ENCODE results near the gene KIFAP3.

The KIFAP3 gene

DNA sequence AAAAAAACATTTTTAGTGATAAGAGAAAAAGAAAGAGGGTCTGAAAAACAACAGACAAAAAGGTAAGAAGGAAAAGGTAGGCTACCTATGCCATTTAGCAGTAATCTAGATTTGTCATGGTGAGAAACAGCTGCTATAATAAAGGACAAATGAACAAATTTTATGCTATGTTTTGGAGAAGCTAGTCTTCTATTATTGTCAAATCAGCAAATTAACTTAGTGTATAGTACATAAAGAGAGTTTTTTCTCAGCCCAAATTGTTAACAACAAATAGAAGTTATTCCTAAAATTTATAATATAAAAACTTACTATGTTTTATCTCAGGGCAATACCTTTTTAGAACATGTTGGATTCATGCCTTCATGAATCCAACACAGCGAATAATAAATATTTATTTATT is 88.7 kb downstream of the KIFAP3 start:
- no peak for DNase-seq (ENCODE audit: low read depth, low spot score)

DNA sequence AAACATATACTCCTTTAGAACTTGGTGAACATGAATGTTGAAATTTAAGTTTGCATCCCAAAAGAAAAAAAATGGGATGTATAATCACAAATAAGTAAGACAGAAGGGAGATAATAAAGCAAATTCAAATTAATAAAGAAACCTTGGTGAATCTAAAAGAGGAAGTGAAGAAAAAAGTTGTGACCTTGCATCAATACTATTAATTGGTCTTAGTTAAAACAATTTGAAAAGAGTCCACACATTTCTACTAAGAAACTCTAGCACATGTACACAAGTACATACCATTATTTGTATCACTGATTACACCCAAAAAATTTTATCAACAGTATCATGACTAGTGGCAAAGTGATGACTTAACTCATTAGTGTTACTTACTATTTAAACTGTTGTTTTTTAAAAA is 100.4 kb downstream of the KIFAP3 start:
- DNase-seq (ENCODE audit: low read depth, low spot score), result no peak

DNA sequence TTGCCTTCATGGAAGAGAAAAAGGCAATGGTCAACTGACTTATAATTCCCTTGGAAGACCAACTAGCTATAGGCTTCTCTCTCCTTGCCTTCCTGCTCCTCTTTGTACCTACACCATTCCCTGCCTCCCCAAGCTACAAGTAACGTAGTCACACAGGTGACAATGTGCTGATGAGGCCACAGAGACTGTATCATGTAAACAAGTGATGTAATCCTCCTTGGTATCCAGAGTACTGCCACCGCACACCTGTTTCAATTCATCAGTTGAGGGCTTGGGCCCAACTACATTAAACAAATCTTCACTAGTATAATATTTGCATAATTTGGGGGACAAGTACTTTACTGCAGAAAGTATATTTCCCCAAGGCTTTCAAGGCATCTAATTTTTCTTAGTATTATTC is 104.4 kb downstream of the KIFAP3 start:
- DNase-seq (ENCODE audit: low read depth, low spot score), result no peak

DNA sequence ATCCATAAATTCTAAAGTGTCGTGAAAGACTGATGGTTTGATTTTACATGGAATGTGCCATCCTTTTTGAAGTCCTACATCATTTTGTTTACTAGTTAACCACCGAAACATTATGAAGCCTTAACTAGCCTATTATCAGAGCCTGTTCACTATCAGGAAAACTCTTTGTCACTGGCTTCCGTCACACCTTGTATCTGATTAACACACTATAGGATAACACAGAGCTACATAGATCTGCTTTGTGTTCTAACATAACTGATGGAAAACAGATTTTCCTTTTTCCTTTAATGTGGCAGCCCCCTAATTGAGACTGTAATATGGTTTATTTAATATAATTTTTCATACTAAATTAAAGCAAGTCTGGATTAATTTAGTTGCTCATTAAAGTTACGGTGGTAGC is 106.3 kb downstream of the KIFAP3 start:
- DNase-seq (ENCODE audit: low read depth, low spot score), result no peak

DNA sequence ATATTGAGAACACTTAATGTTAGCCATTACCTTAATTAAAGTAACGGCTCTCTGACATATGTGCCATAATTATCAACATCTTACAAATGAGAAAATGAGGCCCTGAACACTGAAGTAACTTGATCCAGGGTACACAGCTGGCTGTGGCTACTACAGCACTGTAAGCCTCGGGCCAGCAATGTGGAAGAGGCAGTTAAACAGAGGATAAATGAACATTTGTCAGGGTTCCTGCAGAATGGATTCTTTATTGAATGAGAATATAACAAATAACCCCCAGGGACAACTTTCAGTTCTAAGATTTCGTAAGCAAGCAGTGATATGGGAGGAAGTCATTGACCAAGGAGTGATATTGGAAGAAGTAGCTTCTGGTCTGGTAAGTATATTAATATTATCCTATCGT is 110.3 kb downstream of the KIFAP3 start:
- no peak for DNase-seq (ENCODE audit: low read depth, low spot score)

DNA sequence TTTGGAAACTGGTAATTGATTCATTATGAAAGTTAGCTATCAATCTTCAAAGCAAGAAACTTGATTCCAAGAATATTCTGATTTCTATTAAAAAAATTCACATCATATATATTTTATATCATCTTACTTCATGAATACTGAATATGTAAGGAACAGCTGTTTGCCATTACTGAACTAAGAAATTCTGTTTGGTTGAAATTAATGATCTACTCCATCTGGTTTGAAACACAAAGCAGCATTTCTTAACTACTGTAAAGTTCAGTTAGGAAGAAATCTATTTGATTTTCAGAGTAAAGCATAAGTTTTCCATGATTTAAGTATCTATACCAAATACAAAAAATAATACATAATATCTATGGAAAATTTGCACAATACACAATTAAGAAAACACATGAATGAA is 114.8 kb downstream of the KIFAP3 start:
- no peak for DNase-seq (ENCODE audit: low read depth, low spot score)

DNA sequence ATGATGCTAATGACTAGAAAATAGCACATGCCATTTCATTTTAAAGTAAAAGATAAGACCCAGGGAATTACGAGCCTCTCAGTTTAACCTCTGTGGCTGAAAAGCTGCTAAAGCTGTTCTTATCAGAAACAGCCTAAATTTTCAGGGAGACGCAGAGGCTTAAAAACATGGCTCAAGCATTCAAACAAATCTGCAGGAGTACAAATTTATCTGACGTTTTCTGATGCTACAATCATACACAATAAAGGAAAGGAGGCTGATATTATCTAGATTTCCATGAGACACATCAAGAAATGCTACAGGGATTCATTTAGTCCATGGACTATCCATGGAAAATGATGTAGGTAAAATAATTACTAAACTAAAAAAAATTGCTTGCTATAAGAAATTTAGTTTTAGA is 115.5 kb downstream of the KIFAP3 start:
- no peak for DNase-seq (ENCODE audit: low read depth, low spot score)

DNA sequence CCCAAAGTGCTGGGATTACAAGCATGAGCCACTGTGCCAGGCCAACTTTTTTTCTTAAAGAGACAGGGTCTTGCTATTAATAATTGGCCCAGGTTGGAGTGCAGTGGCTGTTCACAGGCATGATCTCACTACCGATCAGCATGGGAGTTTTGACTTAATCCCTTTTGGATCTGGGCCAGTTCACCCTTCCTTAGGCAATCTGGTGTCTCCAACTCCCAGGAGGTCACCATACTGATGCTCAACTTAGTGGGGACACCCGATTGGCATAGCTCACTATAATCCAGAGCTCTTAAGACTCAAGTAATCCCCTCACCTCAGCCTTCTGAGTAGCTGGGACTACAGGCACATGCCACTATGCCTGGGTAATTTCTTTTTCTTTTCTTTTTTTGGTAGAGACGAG is 116.6 kb downstream of the KIFAP3 start:
- DNase-seq (ENCODE audit: low read depth, low spot score), result no peak

DNA sequence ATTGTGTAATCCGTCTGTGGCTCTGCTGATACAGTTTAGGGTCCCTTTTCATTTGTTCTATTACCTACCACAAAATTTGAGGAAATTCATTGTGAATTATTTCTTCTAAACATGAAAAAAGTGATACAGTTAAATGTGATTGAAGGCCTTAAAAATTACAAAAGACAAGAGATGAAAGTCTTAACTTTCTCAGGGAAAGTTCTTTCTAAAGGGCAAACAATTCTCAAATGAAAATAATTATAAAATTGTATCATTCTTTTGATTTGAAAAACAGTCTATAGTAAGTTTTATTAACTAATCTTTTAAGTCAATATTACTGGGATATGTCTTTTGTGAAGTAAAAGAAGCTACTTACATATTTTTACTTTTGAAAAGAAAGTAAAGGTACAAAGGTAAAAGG is 123.4 kb downstream of the KIFAP3 start:
- DNase-seq (ENCODE audit: low read depth, low spot score), result no peak

DNA sequence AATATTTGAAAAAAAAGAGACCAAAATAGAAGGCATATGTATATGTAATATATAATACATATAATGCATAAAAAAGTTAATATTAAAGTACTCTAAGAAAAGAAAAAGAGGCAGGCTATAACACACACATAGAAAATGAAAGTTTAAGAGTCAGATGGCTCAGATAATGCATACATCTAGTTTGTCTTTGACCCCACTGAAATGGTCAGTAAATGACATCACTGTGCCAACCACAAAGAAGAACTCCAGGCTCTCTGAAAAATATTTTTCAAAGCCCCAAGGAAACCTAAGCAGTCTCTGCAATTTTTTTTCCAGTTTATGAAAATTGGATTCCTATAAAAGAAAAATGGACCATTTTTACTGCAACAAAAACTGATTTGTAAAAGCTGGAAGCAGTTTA is 125.4 kb downstream of the KIFAP3 start:
- no peak for DNase-seq (ENCODE audit: low read depth, low spot score)

DNA sequence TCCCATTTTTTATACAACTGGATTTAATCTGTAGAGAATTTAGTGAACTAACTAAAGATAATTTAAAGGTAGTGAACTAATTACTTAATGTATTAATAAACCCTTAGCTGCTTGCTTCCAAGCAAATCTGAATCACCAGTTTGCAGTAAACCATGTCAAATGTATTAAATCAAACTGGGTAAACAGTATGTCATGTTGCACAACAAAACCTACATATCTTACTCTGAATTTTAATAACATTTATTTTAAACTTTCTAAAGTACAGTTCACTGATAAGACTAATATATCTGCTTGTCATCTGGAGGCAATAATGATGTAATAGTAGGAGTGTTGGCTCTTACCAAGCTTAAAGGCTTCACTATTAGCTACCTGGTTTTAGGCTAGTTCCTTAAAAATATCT is 128.3 kb downstream of the KIFAP3 start:
- DNase-seq (ENCODE audit: low read depth, low spot score), result no peak

DNA sequence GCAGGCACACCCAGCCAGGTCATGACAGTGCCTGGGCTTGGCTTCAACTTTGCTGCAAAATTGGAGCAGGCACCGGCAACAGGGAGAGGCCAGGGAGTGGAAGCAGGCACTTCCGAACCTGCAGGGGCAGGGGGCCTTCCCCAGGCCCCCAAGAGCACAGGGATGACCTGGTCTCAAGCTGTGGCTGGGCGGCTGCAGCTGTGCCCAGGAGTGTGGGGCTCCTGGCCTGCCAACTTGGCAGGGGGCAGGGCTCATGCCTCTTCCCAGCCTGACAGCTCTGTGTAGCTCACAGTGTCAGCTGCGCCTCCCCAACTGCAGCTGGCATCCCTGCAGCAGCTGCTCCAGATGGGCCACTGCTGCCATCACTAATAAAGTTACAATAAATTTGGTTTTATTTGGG is 129.3 kb downstream of the KIFAP3 start:
- DNase-seq (ENCODE audit: low read depth, low spot score), result no peak

DNA sequence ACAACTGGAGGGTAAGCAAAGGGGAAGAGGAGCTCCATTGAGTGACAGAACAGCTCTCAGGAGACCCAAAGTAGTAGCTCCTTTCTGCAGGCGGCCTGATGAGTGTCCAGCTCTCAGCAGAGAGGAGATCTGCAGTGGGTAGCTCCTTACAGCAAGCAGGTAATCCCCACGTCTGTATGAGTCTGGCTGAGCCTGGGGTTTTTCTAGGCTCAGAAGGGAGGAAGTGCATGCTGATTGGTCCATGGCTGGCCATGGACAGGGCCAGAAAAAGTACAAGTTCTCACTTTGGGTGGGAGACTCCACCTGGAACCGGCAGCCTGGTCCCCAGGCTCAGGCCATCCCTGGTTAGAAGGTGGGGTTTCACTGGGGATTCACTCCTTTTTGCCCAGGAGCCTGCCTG is 129.9 kb downstream of the KIFAP3 start:
- DNase-seq (ENCODE audit: low read depth, low spot score), result no peak

DNA sequence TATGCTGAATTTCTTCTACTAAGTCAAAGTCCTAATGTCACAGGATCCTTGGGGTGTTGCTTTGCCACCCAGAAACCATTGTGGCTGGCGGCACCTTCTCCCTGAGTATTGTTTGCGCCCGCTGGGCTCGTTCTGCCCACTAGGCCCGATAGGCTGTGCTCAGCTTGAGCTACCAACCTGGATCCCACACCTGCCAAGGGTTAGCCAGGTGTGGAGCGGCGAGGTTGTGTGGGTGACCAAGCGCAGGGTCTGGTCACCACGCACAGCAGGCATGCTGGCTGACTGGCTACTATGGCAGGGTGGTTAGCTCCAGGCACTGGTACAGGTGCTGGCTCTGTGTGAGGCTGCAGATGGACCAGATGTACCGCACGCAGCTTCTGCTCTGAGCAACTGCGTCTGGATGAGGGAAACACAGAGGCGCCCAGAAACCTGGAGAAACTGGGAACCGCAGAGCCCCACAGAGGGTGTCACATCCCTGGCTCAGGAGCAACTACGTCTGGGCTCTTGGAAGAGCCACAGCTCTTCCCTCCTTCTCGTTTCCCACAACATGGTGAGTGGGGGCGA is 130.4 kb downstream of the KIFAP3 start:
- no peak for DNase-seq (ENCODE audit: low read depth, low spot score)

DNA sequence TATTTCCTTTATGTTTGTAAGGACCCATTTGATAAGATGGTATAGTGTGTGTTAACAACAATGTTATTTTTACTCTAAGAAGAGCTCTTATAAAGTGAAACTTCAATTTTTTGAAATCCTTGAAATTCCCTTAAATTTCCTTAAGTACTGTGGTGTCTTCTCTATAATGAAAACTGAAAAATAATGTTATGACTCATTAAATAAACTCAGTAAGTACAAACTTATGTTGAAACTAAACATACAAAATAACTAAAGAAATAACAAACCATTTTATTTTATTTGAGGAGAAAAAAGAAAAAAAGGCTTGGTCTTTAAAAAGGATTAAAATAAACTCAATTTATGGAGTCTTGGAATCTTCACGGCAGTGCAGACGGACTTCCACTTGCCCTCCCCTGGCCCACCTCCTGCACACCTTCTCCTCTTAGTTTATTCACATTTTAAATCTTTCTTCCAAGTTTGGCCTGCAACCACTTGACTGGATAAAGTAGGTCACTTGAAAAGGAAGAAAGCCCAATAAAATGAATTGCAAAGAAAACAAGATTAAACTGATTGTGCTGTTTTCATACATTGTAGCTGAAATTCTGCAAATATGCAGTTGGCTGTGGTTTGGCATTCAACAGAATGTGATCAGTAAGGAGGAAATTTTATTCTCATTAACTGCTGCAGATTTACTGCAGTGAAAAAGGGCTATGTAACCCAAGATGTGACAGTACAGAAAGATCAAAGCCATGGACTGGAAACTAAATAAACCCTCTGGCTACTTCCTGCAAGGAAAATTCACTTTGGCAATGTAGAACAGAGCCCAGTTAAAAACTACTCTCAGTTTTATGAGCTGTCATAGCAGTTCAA is 132.3 kb downstream of the KIFAP3 start:
- no peak for DNase-seq (ENCODE audit: low read depth, low spot score)

DNA sequence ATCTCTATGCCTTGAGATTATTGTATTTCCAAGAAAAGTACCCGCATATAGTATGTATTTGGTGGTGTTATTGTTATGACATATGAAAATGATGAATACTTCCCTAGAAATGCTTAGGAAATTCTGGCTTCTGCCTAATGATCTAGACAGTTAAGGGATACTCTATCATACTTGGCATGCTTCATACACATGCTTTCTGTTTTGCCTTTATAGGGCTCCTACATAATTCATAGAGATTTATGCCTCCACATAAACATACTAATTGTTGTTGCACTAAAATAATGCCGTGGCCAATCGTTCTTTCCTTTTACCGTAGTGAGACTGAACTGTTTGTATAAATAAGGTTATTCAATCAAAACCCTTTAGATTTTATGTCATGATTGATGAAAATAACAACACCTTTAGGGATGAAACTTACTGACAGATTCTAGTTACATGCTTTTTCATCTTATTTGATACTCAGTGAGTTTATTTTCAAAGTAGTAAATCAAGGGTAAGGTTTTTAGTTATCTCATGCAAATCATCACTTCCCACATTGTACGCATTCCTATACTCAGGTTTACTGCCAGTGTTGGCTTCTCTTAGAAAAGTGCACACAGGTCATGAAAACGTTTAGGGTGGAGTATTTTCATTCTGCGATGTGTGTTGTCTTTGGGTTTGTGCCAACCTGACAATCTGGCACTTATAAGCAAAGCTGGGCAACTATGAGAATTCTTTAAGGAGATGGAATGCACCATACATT is 140.3 kb downstream of the KIFAP3 start:
- DNase-seq (ENCODE audit: low read depth, low spot score), result no peak

DNA sequence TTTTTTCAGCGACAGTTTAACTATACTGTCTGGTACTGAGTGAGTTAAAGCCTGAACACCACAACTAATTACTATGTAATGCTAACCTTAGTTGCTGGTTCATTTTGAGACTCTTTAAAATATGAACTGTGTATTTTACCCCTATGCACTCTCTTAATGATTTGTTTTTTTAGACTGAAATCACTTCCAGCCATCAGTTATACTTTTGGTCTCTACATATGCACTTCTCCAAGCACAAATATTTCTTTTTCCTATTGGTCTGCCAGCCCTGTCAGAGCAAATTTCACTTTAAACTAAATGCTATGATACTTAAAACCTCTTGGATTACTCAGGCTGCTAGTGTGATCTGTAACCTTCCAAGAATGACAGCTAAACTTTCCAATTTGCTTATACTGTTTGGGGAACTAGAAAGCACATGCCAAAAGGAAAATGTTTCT is 142.7 kb downstream of the KIFAP3 start:
- DNase-seq (ENCODE audit: low read depth, low spot score), result no peak

DNA sequence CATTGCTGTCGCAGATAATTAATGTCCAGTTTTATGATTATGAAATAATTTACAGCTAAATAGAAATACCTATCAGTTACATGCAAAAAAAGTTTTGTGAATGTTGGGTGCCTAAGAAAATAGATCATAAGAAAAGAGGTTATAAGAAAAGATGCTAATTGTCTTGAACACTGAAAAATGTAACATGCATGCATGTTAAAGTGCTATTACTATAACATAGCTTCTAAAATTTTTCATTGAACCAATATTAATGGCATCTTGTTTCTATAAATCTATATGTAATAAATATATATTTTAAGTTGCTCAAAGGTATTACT is 145.3 kb downstream of the KIFAP3 start:
- no peak for DNase-seq (ENCODE audit: low read depth, low spot score)

DNA sequence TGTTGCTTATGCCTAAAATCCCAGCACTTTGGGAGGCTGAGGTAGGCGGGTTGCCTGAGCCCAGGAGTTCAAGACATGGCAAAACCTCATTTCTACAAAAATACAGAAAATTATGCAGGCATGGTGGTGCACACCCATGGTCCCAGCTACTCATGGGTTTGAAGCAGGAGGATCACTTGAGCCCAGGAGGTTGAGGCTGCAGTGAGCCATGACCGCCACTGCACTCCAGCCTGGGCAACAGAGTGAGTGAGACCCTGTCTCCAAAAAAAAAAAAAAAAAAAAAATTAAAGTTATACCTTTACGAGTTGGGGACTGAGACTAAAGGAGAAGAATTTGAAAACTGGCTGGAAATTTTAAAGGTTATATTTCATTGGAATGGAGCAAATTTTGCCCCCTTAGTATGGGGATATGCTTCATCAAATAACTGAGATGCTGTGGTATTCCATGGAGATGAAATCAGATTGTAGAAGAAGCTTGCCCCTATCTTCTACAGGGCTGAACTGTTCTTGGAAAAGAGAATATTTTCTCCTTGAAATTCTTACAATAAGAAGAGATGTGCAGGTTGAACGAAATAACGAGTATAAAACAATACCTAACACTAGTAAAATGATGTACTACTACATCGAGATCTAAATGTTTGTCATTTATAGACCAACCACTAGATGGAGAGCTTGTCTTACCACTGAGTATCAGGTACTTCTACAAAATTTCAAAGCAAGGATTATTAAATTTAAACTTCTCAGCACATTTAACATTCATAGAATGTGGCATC is 145.9 kb downstream of the KIFAP3 start:
- no peak for DNase-seq (ENCODE audit: low read depth, low spot score)

DNA sequence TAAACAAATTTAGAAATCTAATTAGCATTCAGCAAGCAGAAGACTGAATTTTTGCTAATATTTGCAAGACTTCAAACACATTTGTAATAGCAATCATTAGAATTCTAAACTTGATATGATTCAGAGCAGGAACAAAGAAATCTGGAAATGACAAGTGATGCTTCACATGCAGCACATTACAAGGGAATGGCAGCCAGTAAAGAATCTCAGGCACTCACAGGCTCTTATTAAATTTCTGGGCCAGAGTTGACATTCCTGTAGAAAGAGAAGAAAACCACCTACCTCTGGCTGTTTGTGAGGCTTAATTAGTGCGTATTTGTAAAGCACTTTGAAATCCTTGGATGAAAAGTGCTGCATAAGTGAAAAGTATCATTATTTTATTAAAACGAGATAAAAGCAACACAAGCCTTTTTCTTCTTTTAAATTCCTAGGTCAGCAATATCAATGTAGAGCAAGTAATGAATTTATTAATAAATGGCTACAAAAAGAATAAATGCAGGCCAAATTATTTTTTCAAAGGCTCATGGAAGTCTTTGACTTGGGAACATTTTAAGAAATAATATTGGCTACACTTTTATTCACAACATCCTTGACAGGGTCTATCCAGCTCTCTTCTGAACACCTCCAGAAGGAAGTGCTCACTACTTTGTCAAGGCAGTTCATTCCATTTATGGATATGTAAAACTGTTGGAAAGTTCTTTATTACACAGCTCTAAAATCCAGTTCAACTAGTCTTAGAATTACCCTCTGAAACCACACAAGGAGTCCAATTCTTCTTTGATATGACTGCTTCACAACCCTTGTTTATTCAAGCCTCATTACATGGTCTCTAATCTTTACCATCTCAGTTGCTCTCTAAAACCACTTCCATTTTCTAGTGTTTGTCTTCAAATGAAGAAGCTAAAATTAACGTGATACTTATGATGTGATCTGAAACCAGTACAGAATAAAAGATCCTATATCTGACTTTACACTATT is 148.7 kb downstream of the KIFAP3 start:
- no peak for DNase-seq (ENCODE audit: low read depth, low spot score)

DNA sequence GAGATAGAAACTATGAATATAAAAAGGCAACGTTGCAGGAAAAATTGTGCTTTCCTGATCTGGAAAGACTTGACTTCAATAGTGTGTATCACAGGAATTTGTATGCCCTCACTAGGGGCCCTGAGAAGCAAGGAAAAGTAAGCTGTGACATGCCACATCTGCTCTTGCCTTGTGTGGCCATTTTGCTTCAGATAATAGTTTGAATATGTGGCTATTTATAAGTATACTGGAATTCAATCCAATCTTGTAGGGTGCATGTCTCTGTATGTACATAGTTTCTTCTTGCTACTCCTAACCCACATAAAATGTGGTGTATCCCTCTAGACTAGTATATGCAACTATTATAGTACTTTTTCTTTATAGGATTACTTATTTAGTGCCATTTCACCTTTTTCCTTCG is 149.7 kb downstream of the KIFAP3 start:
- DNase-seq (ENCODE audit: low read depth, low spot score), result no peak

All from ELF-1 (cell line).